Astrocyte (in vitro differentiated cells and primary cell): ENCODE results near the gene POU6F2. TPM values are rescaled to one million over a fixed set of nuclear protein-coding genes. Genes with fewer than 3 reads are reported as not detected.

Experiments
- DNase-seq: peaks from one replicate; pipeline ENCODE4 v3.0.0-alpha.2; 2010; ENCODE audit warnings: low read depth
- FAIRE-seq: peaks from 2 replicates; lab custom pipeline; 2011; peaks lifted over from hg19 to GRCh38; lab: Jason Lieb, UNC
- H2AFZ ChIP-seq: 2 replicates; pipeline ENCODE4 v1.6.0; 2012; ENCODE audit warnings: low read depth, low read length, inconsistent platforms
- H3K27ac ChIP-seq: 2 replicates; pipeline ENCODE4 v1.5.1; 2011; ENCODE audit warnings: low read depth, low read length, inconsistent platforms
- H3K27me3 ChIP-seq: 2 replicates; pipeline ENCODE4 v1.6.0; 2011; ENCODE audit warnings: low read length, inconsistent platforms; ENCODE audit not compliant: insufficient read depth
- H3K36me3 ChIP-seq: 2 replicates; pipeline ENCODE4 v1.5.1; 2011; ENCODE audit warnings: low read length, inconsistent platforms; ENCODE audit not compliant: insufficient read depth
- H3K4me1 ChIP-seq: 2 replicates; pipeline ENCODE4 v1.5.1; 2011; ENCODE audit warnings: low read length, inconsistent platforms; ENCODE audit not compliant: insufficient read depth
- H3K4me2 ChIP-seq: 2 replicates; pipeline ENCODE4 v1.6.0; 2012; ENCODE audit warnings: low read length, inconsistent platforms
- H3K4me3 ChIP-seq: 2 replicates; pipeline ENCODE4 v1.5.1; 2011; ENCODE audit warnings: low read depth, mild to moderate bottlenecking, low read length, inconsistent platforms; ENCODE audit not compliant: insufficient read depth
- H3K79me2 ChIP-seq: 2 replicates; pipeline ENCODE4 v1.6.0; 2012; ENCODE audit warnings: mild to moderate bottlenecking, low read length, inconsistent platforms; ENCODE audit not compliant: insufficient read depth
- H3K9ac ChIP-seq: 2 replicates; pipeline ENCODE4 v1.6.0; 2012; ENCODE audit warnings: mild to moderate bottlenecking, low read length, inconsistent platforms
- H3K9me3 ChIP-seq: 2 replicates; pipeline ENCODE4 v1.5.1; 2012; ENCODE audit warnings: low read depth, mild to moderate bottlenecking, low read length, inconsistent platforms; ENCODE audit not compliant: insufficient read depth
- H4K20me1 ChIP-seq: 2 replicates; pipeline ENCODE4 v1.6.0; 2012; ENCODE audit warnings: low read length, inconsistent platforms; ENCODE audit not compliant: insufficient read depth
- H3K27ac Mint-ChIP-seq: one replicate; pipeline ENCODE4 v1.8.0; 2021; ENCODE audit warnings: mild to moderate bottlenecking, mixed read lengths; ENCODE audit not compliant: unreplicated experiment
- H3K27me3 Mint-ChIP-seq: one replicate; pipeline ENCODE4 v1.8.0; 2021; ENCODE audit warnings: low read depth, mixed read lengths; ENCODE audit not compliant: unreplicated experiment
- H3K36me3 Mint-ChIP-seq: one replicate; pipeline ENCODE4 v1.8.0; 2021; ENCODE audit warnings: low read depth, mixed read lengths; ENCODE audit not compliant: unreplicated experiment
- H3K4me1 Mint-ChIP-seq: one replicate; pipeline ENCODE4 v1.8.0; 2021; ENCODE audit warnings: low read depth, mixed read lengths; ENCODE audit not compliant: unreplicated experiment
- H3K4me3 Mint-ChIP-seq: one replicate; pipeline ENCODE4 v1.8.0; 2021; ENCODE audit warnings: mild to moderate bottlenecking, moderate library complexity, mixed read lengths; ENCODE audit not compliant: unreplicated experiment
- H3K9me3 Mint-ChIP-seq: one replicate; pipeline ENCODE4 v1.8.0; 2021; ENCODE audit warnings: mild to moderate bottlenecking, mixed read lengths; ENCODE audit not compliant: unreplicated experiment
- CTCF ChIP-seq: IDR thresholded peaks from 2 replicates; pipeline ENCODE4 v1.5.1; 2011; ENCODE audit warnings: low read depth, mild to moderate bottlenecking, inconsistent platforms, low read length, moderate library complexity; ENCODE audit not compliant: insufficient read depth
- EZH2 ChIP-seq: IDR thresholded peaks from 2 replicates; pipeline ENCODE4 v1.6.1; 2012; ENCODE audit warnings: mild to moderate bottlenecking, low read length, inconsistent platforms; ENCODE audit not compliant: insufficient read depth
- total RNA-seq: library from RNA; stranded (reverse); gene quantifications from 2 replicates; pipeline ENCODE4 v1.2.1, GENCODE V29; 2021

Gene POU6F2
- total RNA-seq, 1 donor from 2014 or later = 0.45 TPM

- Histone ChIP-seq H3K4me3 (no peak overlapping the region), H3K27ac (no peak overlapping the region), H3K27me3 (no peaks in the 10 kb centered on the region), H3K36me3 (no peaks in the 10 kb centered on the region), H4K20me1 (no peaks in the 10 kb centered on the region), H3K4me1 (no peaks in the 10 kb centered on the region), H3K79me2 (no peaks in the 10 kb centered on the region), H2AFZ (no peak overlapping the region), H3K9ac (no peak overlapping the region), H3K9me3 (no peaks in the 10 kb centered on the region), H3K4me2 (no peak overlapping the region)
- FAIRE-seq (no peak), DNase-seq (no peak)
- Mint-ChIP-seq H3K9me3 (peaks cover 8% of the 10 kb centered on the region), H3K36me3 (no peaks in the 10 kb centered on the region), H3K4me3 (no peak overlapping the region), H3K27me3 (peaks cover 7% of the 10 kb centered on the region), H3K27ac (no peak overlapping the region), H3K4me1 (peaks cover 2% of the 10 kb centered on the region)
- no peak for TF ChIP-seq EZH2
- TF ChIP-seq CTCF = no peak
Observed at GRCh38 chr7:39295796-39296195, 318.1 kb downstream of the POU6F2 start.

- DNase-seq = no peak
- TF ChIP-seq EZH2 (no peak), CTCF (no peak)
- Mint-ChIP-seq H3K27ac (no peak overlapping the region), H3K36me3 (no peaks in the 10 kb centered on the region), H3K9me3 (peaks cover 10% of the 10 kb centered on the region), H3K27me3 (peaks cover 6% of the 10 kb centered on the region), H3K4me3 (no peak overlapping the region), H3K4me1 (peaks cover 4% of the 10 kb centered on the region)
- Histone ChIP-seq H3K9me3 (no peaks in the 10 kb centered on the region), H3K27me3 (no peaks in the 10 kb centered on the region), H3K9ac (no peak overlapping the region), H3K79me2 (no peaks in the 10 kb centered on the region), H3K4me3 (no peak overlapping the region), H3K4me2 (no peak overlapping the region), H3K4me1 (no peaks in the 10 kb centered on the region), H3K27ac (no peak overlapping the region), H4K20me1 (no peaks in the 10 kb centered on the region), H2AFZ (no peak overlapping the region), H3K36me3 (no peaks in the 10 kb centered on the region)
- FAIRE-seq = no peak
Observed at GRCh38 chr7:39299695-39300094, 322.0 kb downstream of the POU6F2 start.

- no peaks in the 10 kb centered on the region for H3K36me3 ChIP-seq
- Mint-ChIP-seq H3K4me1 (peaks cover 4% of the 10 kb centered on the region), H3K27ac (no peak overlapping the region), H3K36me3 (no peaks in the 10 kb centered on the region), H3K27me3 (peaks cover 6% of the 10 kb centered on the region), H3K4me3 (no peak overlapping the region), H3K9me3 (peaks cover 10% of the 10 kb centered on the region)
- no peaks in the 10 kb centered on the region for H3K27me3 ChIP-seq
- no peak overlapping the region for H3K9ac ChIP-seq
- no peaks in the 10 kb centered on the region for H3K4me1 ChIP-seq
- no peak overlapping the region for H3K4me3 ChIP-seq
- no peak for DNase-seq
- no peak overlapping the region for H2AFZ ChIP-seq
- TF ChIP-seq EZH2 = no peak
- TF ChIP-seq CTCF = no peak
- H3K79me2 ChIP-seq = no peaks in the 10 kb centered on the region
- no peak overlapping the region for H3K4me2 ChIP-seq
- FAIRE-seq = no peak
- no peaks in the 10 kb centered on the region for H4K20me1 ChIP-seq
- H3K9me3 ChIP-seq = no peaks in the 10 kb centered on the region
- H3K27ac ChIP-seq = no peak overlapping the region
Observed at GRCh38 chr7:39300276-39300675, 322.6 kb downstream of the POU6F2 start.
